A549 (cell line): Measurements from ENCODE around the gene FAM120A.

ENCODE experiments used
- POLR2A ChIP-seq: IDR thresholded peaks from 2 replicates; pipeline ENCODE4 v1.6.1; 2012; ENCODE audit warnings: mild to moderate bottlenecking, low read length
- TF ChIP-seq, protein P1 (sequence below): fragments of 250-450 bp; sonication (Bioruptor Pico); IDR thresholded peaks from 2 replicates; pipeline ENCODE4 v1.5.0; 2021; ENCODE audit warnings: mild to moderate bottlenecking, moderate library complexity, borderline replicate concordance
- TF ChIP-seq, protein P2 (sequence below): fragments of 200-600 bp; sonication (generic); IDR thresholded peaks from 2 replicates; pipeline ENCODE4 v1.6.1; 2016; ENCODE audit warnings: antibody characterized with exemption, mild to moderate bottlenecking, moderate library complexity

- TF ChIP-seq, protein P1, sequence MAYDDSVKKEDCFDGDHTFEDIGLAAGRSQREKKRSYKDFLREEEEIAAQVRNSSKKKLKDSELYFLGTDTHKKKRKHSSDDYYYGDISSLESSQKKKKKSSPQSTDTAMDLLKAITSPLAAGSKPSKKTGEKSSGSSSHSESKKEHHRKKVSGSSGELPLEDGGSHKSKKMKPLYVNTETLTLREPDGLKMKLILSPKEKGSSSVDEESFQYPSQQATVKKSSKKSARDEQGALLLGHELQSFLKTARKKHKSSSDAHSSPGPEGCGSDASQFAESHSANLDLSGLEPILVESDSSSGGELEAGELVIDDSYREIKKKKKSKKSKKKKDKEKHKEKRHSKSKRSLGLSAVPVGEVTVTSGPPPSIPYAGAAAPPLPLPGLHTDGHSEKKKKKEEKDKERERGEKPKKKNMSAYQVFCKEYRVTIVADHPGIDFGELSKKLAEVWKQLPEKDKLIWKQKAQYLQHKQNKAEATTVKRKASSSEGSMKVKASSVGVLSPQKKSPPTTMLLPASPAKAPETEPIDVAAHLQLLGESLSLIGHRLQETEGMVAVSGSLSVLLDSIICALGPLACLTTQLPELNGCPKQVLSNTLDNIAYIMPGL (CRISPR knock-in tag), result no peak
- TF ChIP-seq, protein P2, sequence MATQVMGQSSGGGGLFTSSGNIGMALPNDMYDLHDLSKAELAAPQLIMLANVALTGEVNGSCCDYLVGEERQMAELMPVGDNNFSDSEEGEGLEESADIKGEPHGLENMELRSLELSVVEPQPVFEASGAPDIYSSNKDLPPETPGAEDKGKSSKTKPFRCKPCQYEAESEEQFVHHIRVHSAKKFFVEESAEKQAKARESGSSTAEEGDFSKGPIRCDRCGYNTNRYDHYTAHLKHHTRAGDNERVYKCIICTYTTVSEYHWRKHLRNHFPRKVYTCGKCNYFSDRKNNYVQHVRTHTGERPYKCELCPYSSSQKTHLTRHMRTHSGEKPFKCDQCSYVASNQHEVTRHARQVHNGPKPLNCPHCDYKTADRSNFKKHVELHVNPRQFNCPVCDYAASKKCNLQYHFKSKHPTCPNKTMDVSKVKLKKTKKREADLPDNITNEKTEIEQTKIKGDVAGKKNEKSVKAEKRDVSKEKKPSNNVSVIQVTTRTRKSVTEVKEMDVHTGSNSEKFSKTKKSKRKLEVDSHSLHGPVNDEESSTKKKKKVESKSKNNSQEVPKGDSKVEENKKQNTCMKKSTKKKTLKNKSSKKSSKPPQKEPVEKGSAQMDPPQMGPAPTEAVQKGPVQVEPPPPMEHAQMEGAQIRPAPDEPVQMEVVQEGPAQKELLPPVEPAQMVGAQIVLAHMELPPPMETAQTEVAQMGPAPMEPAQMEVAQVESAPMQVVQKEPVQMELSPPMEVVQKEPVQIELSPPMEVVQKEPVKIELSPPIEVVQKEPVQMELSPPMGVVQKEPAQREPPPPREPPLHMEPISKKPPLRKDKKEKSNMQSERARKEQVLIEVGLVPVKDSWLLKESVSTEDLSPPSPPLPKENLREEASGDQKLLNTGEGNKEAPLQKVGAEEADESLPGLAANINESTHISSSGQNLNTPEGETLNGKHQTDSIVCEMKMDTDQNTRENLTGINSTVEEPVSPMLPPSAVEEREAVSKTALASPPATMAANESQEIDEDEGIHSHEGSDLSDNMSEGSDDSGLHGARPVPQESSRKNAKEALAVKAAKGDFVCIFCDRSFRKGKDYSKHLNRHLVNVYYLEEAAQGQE, result no peak
- no peak for TF ChIP-seq POLR2A
Measured at GRCh38 chr9:93456504-93456903, 5.0 kb downstream of the FAM120A start.
